ENCODE data around the gene NEK4. TPM values are rescaled to one million over a fixed set of nuclear protein-coding genes. Genes with fewer than 3 reads are reported as not detected.
A peak's percentile ranks its signal among the peaks of the same experiment; 100 is the strongest.

NEK4 gene
- total and polyA plus RNA-seq, 2 of the 13 experiments (the other 11 are each of a cell fraction or from before 2014, with no cell fraction given), result 16.5 to 38.0 TPM

- no peak for TF ChIP-seq TOE1 (CRISPR knock-in tag; IDR thresholded peaks at IDR 0.05)
- peak; percentile 67; the same call in 1 of the 2 replicates for TF ChIP-seq ATF2 (CRISPR knock-in tag; IDR thresholded peaks at IDR 0.05)
- TF ChIP-seq GMEB1 (CRISPR knock-in tag; IDR thresholded peaks at IDR 0.05; ENCODE audit: borderline replicate concordance), result peak; percentile 42; the same call in 1 of the 2 replicates
- TF ChIP-seq SMAD3 (CRISPR knock-in tag; IDR thresholded peaks at IDR 0.05), result peak; percentile 81; the same call in 1 of the 2 replicates
- no peak for TF ChIP-seq USF2 (IDR thresholded peaks at IDR 0.05; ENCODE audit: low read depth, low read length)
- TF ChIP-seq USF2 (CRISPR knock-in tag; IDR thresholded peaks at IDR 0.05; ENCODE audit: borderline replicate concordance), result no peak
- TF ChIP-seq ZNF331 (CRISPR knock-in tag; IDR thresholded peaks at IDR 0.05), result peak; percentile 90
- no peak for TF ChIP-seq U2AF2 (IDR thresholded peaks at IDR 0.05; ENCODE audit: low read depth, low read length)
- peak; percentile 56 for TF ChIP-seq THAP11 (CRISPR knock-in tag; IDR thresholded peaks at IDR 0.05)
- no peak for TF ChIP-seq ZUFSP (CRISPR knock-in tag; IDR thresholded peaks at IDR 0.05; ENCODE audit: borderline replicate concordance)
- TF ChIP-seq ZBTB21 (CRISPR knock-in tag; IDR thresholded peaks at IDR 0.05), result no peak
- no peak for TF ChIP-seq TRIM22 (IDR thresholded peaks at IDR 0.05)
- peak; percentile 84 for TF ChIP-seq CREM (IDR thresholded peaks at IDR 0.05)
- no peak for TF ChIP-seq CREM (CRISPR knock-in tag; IDR thresholded peaks at IDR 0.05)
- peak; percentile 78; the same call in 1 of the 2 replicates for TF ChIP-seq HOXA5 (CRISPR knock-in tag; IDR thresholded peaks at IDR 0.05)
- TF ChIP-seq KMT2B (CRISPR knock-in tag; IDR thresholded peaks at IDR 0.05), result no peak; the same call in 1 of the 2 replicates
- no peak for TF ChIP-seq TERF1 (CRISPR knock-in tag; IDR thresholded peaks at IDR 0.05)
These were observed 4.4 kb upstream of the NEK4 start (continued) for GRCh38 chr3:52774901-52775864.

Measured in HepG2 (cell line).